Measurements from ENCODE around the gene SH3D19. TPM values are rescaled to one million over a fixed set of nuclear protein-coding genes. Genes with fewer than 3 reads are reported as not detected.
"Not testable (repeated sequence)": the region's sequence is repeated elsewhere in the genome, so short reads cannot be mapped to it uniquely, and the experiment has no call there.

SH3D19 gene
- polyA plus RNA-seq, 1 donor: 35.2 TPM

DNA sequence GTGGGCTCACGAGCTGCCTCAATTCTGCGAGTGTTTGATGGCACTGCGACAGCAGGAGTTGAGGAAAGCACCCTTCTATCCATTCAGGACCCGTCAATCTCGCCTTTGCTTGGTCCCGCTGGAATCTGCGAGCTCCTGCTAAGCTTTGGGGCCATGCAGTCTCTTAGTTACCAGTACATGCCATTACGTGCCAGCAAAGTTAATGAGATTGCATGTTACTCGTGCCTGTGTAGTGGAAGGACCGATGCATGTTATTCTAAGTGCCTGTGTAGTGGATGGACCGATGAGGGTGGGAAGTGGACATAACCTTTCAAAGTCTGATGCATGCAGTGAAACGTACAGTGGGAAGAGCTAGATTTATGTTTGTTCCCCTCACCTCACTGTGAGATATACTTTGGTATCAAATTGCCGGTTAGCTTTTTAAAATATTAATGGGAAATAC is 225.4 kb downstream of the SH3D19 start:
- DNase-seq: no peak

DNA sequence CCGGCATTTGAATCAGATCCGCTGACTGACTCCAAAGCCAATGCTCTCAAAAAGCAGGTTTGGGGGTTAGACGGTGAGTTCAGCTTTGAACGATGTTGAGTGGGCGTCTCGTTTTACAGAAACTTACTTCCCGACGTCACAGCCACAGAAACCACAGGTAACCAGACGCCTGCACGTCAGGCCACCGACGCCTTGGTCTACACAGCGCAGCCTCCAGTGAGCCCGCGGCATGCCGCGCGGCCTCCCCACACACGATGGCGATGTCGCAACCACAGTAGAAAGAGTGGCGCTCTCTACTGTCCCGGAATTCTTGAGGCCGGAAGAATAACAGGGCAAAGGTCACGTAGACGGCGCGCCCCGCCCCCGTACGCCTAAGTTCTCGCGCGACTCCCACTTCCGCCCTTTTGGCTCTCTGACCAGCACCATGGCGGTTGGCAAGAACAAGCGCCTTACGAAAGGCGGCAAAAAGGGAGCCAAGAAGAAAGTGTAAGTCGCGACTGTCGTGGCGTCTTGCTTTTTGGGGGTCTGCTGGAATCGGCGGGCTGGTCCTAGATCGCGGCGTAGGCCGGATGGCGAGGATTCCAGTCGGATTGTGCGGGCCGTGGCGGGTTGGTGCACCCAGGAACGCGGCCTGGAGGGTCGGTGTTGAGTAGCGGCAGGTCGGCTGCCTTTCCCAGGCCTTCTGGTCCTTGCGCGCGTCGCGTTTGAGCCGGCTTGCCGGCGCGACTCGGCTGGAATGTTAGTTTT is 226.0 kb downstream of the SH3D19 start, which contains the start of gene RPS3A:
Gene RPS3A, plus strand, starts transcription at position 400 of the 747 bp plus-strand sequence. Its CDS starts 25 bp downstream, at position 425.
- DNase-seq: peak; percentile 98

DNA sequence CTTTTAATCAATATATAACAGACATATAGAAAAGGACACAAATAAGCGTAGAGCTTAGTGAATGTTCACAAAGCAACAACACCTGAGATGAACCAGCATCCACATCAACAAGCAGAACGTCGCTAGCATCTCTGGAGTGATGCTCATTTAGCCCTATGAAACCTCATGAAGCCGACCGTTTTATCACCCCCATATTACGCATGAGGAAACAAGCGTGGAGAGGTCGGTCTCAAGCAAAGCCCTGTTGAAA is 226.5 kb downstream of the SH3D19 start:
- DNase-seq: no peak

DNA sequence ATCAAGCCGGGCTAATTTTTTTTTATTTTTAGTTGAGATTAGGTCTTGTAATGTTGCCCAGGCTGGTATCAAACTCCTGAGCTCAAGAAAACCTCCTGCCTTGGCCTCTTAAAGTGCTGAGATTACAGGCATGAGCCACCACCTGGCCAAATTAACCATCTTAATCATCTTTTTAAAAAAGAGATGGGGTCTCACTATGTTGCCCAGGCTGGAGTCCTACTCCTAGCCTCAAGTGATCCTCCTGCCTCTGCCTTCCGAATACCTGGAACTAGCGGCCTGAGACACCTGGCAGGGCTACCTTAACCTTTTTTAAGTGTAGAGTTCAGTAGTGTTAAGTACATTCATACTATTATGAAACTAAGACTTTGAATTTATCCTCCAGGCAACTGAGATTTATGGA is 227.6 kb downstream of the SH3D19 start:
- DNase-seq: no peak

DNA sequence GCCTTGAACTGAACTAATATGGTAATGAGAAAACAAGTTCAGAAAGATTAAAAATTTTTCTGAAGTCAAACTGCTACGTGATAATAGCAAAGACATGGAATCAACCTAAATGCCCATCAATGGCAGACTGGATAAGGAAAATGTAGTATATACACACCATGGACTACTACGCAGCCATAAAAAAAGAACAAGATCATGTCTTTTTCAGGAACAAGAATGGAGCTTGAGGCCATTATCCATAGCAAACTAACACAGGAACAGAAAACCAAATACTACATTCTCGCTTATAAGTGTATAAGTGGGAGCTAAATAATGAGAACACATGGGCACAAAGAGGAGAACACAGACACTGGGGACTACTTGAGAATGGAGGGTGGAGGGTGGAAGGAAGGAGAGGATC is 230.3 kb downstream of the SH3D19 start:
- no peak for DNase-seq

DNA sequence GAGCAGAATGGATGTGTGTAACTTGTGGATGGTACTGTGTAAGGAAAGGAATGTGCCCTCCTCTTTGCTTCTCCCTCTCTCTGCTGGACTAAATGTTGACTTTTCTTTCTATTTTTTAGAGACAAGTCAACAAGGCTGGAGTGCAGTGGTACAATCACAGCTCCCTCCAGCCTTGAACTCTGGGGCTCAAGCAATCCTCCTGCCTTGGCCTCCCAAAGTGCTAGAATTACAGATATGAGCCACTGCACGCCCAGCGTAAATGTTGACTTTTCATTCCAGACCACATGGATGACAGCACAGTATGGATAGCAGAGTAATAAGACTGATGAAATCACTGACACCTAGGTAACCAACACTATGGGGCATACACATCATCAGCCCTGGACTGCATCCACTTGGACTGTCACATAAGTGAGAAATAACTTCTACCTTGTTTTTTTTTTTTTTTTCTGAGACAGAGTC is 231.1 kb downstream of the SH3D19 start:
- DNase-seq: no peak

DNA sequence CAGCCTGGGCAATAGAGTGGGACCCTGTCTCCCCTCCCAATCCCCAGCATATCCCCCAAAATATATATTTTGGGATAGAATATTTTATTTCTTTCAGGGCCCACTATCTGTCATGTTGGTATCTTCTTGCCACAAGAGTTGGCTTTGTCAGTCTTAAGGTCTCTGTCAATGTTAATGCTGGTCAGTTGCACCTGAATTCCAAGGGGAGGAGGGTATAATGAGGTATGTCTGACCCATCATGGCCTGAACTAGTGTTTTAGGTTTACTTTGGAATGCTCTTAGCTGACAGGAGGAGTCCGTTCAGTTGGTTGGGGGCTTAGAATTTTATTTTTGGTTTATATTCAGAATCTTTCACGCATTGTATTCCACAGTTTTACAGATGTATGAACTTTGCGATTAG is 232.2 kb downstream of the SH3D19 start:
- no peak for DNase-seq

DNA sequence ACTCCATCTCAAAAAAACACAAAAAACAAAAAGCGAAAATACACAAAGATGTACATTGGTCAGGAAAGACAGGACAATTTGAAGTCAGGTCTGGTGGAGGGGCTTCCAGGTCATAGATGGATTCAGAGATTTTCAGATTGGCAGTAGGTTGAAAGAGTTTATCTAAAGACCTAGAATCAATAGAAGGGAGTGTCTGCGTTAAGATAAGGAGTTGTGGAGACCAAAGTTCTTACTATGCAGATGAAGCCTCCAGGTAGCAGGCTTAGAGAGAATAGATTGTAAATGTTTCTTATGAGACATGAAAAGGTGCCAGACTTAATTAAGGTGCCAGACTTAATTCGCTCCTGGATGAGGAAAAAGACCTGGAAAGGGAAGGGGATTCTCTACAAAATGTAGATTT is 232.9 kb downstream of the SH3D19 start:
- DNase-seq: no peak

DNA sequence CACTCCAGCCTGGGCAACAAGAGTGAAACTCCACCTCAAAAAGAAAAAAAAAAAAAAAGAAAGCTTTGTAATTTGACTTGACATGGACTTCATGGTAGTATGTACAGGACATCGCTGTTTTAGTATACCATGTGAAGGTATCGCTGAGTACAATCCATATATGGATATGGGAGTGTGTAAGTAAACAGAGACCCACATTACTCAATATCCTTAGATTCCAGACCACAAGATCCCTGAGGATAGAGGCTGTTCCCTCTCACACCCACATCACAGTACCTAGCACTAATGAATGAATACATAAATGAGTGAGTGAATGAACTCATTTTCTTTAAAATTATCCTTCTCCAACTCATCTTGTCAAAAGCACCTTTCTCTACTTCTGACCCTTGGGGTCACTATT is 234.4 kb downstream of the SH3D19 start:
- DNase-seq: no peak

DNA sequence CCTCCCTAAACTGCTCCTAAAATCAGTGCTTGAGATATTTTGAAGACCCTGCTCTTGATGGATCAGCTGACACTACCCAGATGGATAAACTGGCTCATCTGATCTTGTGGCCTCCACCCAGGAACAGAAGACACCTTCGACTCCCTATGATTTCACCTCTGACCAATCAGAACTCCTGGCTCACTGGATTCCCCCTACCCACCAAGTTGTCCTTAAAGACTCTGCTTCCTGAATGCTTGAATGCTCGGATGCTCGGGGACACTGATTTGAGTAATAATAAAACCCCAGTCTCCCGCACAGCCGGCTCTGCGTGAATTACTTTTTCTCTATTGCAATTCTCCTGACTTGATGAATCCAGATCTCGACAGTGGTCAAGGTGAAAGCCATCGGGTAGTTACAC is 237.9 kb downstream of the SH3D19 start:
- DNase-seq: no peak

DNA sequence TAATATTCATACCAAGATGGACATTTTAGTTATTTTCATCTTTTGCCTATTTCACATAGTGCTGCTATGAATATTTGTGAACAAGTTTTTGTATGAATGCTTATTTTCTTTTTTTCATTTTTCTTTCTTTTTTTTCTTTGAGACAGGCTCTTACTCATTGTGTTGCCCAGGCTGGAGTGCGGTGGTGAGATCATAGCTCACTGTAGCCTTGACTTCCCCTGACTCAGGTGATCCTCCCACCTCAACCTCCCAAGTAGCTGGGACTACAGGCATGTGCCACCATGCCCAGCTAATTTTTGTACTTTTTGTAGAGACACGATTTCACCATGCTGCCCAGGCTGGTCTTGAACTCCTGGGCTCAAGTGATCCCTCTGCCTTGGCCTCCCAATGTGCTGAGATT is 247.4 kb downstream of the SH3D19 start:
- DNase-seq: not testable (repeated sequence)

DNA sequence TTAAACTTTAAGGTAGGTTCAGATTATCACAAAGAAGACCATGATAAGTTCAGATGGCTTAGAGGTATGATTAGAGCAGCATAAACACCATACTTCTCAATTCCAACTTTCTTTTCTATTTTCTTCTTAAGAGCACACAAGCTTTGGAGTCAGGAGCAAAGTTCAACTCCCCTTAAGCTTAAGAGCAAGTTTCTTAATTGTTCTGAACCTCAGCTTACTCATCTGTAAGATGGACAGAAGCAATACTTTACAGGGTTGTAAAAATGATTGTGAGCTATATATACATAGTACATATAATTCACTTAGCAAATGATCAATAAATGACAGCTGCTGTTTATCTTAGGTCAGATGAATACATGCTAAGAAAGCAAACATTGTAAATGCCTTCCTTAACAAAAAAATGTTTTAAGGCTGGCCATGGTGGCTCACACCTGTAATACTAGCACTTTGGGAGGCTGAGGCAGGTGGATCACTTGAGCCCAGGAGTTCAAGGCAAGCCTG is 250.9 kb downstream of the SH3D19 start:
- no peak for DNase-seq

Other genes starting within 250 kb of the SH3D19 start
- gene RPS3A, start 226.0 kb downstream of the SH3D19 start, polyA plus RNA-seq (ENCODE audit: insufficient read length): 3,930 TPM
- gene PRSS48, start 48.4 kb downstream of the SH3D19 start, polyA plus RNA-seq (ENCODE audit: insufficient read length): not detected
- 6.7 TPM for gene FHIP1A, start 83.6 kb upstream of the SH3D19 start, polyA plus RNA-seq (ENCODE audit: insufficient read length)